HG02759 (cell line): ENCODE measurements around the gene POC1A.

Experiments
- ATAC-seq: cut with Tn5 transposase; IDR thresholded peaks from one replicate; pipeline ENCODE4 v1.9.1; 2021; ENCODE audit warnings: mild to moderate bottlenecking, moderate library complexity; ENCODE audit not compliant: unreplicated experiment

The POC1A gene

DNA sequence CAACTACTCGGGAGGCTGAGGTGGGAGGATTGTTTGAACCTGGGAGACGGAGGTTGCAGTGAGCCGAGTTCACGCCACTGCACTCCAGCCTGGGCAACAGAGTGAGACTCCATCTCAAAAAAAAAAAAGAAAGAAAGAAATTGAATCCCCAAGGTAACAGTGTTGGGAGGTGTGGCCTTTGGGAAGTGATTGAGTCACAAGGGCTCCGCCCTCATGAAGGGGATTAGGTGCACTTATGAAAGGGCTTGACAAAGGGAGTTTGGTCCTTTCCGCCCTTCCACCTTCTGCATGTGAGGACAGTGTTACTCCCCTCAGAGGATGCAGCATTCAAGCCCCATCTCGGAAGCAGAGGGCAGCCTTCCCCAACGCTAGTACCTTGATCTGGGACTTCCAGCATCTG, 21.3 kb downstream of the POC1A start:
- ATAC-seq: no peak

DNA sequence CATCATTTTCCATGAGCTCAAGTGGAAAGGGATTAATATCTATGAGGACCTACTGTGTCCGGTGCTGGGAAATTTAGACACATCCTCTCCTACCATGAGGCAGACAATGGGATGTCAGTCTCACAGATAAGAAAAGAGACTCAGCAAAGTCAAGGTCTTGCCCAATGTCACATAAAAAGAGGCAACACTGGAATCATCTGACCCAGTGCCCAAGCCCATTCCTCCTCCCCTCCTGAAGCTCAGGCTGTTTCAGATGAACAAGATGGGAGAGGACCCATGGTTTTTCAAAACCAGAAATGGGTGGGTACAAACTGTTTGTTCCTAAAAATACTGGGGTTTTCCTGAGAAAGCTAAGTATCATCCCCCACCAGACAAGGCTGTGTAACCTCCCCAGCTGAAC, 22.2 kb downstream of the POC1A start:
- no peak for ATAC-seq

DNA sequence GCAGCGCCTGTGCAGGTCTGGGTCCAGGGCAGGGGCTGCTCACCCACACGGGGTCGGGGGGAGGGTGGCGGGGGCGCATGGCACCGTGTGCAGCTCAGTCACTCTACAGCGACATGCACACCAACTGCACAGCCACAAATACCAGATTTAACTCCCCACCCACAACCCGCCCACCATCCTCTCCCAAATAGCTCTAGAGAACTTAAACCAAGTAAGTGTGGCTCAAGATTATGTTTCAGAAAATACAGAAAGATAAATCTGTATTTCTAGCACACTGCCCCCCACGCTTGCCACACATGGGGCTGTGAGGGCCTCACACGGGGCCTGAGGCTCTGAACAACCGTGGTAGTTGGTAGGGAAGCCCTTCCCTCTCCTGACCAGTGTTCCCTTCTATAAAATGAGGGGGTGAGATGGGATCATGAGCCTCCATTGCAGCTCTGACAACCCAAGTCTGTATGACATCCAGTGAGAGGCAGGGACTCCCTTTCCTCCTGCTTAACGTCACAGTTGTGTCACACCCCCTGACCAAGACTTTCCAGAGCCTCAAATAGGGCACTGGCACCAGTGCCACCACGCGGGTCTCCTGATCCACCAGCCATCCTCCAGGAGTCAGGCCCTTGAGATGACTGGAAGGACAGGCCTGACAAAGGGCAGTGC, 23.1 kb downstream of the POC1A start:
- ATAC-seq: no peak

DNA sequence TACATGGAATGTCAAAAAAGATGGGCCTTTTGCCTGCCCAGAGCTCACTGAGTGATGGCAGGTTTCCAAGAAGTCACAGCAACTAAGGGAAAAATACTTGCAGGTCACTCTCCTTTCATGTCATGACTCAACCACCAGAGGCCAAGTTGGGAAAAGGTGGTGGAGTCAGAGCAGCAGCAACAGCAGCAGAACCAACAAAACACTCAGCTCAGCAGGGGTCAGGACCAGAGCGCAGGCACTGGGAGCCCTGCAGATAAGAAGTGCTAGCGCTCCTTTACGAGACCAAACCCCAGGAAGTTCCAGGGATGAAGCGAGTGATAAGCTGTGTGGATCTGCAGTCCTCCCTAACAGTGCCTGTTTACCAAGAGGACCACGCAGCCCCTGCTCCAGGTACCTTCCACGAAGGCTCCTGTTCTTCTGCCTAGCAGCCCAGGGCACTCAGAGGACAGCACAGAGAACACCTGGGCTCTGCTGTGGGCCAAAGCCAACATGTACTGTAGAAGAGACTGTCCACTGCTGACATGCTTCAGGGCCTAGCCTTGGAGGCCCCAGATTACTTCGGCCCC, 26.0 kb downstream of the POC1A start:
- ATAC-seq: no peak

DNA sequence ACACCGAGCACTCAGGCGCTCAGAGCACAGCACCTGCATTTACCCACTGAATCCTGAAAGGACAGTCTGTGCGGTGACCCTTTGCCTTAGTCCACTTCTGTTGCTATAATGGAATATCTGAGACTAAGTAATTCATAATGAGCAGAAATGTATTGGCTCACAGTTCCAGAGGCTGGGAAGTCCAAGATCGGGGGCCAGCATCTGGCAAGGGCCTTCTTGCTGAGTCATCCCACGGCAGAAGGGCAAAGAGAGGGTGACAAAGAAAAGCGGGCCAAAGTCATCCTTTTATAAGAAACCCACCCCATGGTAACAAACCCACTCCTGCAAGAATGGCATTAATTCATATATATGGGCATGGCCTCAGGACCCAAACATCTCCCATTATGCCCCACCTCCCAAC, 27.7 kb downstream of the POC1A start:
- no peak for ATAC-seq

DNA sequence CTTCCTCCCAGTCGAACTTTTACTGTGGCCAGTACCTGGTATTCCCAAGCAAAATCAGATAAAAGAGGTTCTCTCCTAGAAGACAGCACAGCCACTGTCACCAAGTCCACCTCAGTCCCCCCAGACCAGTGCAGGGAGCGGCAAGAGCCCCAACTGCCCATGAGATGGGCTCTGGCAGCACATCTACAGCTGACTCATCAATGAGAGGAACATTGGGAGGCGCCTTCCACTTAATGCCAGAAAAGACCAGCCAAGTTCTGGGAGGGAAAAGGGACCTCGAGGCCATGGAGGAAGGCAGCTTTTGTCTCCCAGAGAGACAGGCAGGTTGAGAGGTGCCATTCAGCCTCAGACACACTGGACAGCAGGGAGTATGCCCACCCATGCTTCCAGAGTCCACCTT, 28.2 kb downstream of the POC1A start:
- ATAC-seq: no peak

DNA sequence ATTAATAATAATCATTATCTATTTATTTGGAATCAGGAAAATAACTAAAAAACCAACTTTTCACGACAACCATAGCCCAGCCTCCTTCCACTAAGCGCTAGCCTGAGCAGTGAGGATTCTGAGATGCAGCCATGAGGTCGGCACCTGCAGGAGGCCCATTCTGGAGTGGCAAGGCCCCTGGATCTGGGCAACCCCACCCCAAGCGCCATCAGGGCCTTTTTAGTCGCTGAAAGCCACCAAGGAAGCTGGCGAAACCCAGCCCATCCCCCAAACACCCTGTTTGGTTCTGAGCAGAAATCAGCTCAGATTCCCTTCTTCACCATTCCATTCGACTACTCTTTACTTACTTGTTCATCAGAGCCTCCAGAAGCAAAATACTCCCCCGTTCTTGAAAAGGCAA, 29.5 kb downstream of the POC1A start:
- ATAC-seq: no peak

DNA sequence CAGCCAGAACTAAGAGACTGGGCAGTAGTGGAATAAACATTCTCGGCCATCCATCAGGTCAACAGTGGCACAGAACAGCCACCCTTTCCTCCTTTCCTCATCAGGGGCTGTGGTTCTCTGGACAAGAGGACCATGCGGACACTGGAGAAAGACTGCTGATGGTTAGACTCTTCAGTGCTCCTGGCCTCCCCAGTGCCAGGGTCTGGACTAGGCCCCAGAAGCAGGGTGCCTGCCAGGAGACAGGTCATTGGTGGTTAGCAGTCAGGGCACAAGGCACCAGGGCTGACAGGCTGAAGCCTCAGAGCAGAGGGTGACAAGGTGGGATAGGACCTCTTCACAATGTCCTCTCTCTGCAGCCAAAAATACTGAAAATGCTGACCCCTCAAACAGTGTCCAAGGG, 30.1 kb downstream of the POC1A start:
- ATAC-seq: no peak

DNA sequence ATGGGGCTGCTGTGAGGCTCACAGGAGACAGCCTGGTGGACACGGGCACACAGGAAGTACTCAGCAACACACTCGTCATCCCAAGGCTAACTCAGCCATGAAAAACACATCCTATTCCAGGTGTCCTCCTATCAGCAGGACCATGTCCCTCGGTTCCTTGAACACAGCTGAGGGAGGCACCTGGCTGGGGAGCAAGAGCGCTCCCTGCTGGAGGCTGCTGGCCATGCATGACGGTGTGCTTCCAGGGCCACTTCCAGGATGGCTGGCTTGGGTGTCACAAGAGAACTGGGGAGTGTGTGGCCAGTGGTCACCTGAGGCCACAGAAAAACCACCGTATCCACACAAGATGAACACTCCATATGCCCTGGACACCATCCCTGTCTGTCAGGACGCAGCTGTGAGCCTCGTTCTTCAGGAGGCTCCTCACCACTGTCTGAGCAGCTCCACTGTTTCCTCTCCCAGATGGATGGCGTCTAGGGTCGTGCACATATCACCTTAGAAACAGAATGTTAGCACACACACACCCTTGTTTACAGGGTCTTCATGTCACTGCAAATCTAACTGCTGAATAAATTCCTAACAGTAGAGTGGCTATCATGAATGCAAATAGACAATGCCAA, 31.0 kb downstream of the POC1A start:
- no peak for ATAC-seq

DNA sequence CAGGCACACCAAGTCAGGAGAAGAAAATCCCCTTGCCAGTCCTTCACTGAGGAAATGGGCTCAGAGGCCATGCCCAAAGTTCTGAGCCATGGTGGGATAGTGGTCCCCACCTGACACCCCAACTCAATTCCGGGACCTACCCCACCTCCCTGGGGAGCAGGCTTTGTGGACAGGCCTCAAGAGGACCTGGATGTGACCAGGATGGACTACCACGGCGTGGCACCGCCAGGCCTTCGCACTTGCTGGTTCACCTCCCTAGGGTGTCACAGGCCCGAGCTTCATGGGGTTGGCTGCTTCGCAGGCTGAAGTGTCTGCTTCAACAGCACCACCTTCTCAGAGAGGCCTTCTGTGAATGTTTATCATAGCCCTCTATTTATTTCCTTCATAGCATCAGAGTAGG, 31.7 kb downstream of the POC1A start:
- no peak for ATAC-seq

DNA sequence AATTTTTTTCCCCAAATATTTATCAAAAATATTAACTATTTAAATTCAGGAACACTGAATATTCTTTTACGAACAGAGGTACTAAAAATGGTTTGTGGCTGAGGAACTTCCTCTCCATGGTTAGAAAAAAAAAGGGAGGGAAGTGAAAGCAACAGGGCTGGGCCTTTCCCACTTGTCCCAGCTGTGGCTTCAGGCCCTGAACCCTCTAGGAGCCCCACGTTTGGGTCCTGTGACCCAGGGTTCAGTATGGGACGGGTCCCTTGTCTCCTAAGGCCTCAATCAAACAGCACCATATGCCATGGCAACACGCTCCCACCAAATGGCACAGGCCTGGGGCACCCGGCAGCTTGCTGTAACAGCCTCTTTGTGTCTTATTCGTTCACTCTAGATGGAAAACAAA, 32.4 kb downstream of the POC1A start:
- no peak for ATAC-seq

DNA sequence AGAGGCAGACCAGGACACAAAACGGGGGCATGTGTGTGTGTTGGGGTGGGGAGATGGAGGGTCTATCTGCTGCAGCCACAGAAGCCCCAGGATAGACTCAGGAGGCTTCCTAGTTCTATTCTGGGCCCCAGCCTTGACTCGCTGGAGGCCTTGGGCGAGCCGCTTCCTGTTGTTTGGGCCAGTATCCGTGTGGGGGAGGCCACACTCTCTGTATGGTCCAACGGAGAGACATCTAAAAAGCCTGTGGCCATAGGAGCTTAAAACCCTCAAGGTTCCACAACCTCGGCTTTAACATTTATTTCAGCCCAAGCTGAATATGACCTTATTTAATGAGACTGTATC, 32.8 kb downstream of the POC1A start:
- no peak for ATAC-seq

DNA sequence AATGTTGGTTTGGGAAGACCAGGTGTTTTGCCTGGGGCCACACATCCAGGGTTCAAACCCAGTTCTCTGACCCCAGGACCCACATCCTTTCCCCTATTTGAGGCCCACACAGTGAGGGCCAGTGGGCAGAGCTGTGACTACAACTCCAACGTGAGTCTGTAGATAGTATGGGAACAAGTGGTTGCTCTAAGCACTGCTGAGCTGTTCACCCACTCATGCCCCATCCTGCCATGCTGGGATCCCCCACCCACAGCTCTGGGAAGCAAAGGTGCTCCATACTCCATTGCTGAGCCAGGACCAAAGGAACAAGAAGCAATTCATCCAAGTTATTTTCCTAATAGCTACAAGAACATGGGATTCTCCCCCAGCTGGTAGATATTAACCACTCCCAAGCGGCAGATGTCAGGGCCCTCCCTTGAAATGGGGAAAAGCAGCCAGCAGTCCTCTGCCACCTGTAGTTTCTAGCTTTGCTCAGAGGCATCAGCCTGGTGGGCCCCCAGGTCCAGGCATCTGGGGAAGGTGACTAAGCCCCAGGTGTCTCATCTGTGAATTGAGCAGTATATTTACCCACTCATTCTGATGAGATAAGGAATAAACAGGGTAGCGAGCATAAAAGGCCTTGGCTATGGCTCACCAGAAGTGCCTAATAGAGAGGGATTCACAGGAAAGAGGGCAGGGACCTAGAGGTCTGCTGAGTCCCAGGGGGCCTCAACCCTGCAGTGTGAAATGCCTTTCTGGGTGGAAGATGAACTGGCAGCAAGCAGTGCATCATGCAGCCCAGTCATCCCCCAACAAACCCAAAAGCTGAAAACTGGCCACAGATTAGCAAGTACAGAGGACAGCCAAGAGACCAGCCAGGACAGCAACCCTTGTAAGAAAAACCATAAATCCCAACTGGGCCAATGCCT, 33.4 kb downstream of the POC1A start:
- ATAC-seq: no peak

DNA sequence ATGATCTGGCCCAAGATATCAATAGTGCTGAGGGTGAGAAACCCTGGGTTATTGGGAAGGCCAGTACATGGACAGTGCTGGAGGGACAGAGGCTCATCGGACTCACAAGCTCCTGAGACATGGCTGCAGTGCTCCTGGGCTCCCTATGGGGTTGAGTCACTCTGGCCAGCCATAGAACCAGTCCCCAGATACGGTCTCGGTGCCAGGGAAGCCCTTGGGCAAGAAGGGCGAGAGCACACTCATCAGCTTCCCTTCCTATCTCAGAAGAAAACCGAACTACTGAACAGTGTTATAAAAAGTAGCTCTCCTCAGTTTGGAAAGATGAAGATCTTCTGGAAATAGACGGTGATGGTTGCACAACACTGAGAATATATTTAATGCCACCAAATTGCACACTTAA, 34.4 kb downstream of the POC1A start:
- no peak for ATAC-seq

DNA sequence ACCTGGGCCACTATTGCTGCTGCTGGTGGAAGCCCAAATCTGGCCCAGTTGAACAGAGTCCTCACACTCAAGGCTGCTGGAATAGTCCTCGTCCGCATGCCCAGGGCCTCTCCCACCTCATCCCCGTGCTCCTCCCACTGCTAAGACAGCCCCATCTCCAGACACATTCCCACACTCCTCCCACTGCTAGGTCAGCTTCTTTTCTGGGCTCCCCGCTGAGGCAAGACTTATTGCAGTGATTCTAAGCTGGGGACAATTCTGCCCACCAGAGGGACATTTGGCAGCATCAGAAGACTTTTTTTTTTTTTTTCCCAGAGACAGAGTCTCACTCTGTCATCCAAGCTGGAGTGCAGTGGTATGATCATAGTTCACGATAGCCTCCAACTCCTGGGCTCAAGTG, 35.1 kb downstream of the POC1A start:
- ATAC-seq: no peak

DNA sequence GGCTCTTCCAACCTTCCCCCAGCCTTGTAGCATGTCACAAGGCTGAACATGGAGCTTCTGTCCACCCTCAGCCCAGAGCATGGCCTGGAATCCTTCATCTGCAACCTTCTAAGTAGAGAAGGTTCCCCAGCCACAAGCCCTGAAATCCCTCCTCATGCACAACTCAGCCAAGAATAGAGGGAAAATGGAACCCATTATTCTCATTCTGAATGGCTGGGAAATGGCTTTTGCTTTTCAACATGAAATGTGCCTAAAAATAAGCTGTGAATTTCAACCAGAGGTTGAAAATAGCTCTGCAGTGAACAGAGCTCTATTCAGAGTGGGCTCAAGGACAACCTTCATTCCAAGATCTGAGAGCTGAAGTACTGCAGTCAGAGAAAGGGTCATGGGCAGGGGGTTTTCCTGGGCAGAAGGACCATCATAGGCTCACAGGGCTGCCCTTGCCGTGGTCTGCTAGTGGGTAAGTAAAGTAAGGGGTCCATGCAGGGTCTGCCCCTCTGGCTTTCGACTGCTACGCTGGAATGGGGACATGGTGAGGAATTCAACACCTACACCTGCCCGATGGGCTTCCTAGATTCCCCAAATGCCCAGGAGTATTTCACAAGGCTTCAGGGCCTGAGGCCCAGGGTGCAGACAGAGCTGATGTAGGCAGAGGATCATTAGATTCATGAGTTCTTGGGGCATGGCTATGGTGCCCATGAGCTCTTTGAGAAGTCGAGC, 35.9 kb downstream of the POC1A start:
- no peak for ATAC-seq

DNA sequence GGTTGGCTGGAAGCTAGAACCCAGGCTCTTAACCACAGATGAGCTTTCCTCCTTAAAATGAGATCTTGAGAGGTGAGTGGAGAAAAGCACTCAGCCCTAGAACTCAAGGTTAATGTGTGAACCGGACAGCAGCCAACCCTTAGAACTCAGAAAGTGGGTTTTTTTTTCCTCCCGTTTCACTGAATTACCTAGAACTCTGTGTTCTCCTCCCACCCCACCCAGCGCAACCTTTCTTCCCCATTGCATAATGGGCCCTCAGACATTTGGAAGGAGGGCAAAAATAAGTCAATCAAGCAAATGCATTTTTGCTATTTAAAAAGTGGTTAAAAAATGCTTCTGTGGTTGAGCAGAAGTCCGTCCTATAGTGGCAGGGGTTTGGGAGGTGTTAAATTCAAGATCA, 36.7 kb downstream of the POC1A start:
- ATAC-seq: no peak

DNA sequence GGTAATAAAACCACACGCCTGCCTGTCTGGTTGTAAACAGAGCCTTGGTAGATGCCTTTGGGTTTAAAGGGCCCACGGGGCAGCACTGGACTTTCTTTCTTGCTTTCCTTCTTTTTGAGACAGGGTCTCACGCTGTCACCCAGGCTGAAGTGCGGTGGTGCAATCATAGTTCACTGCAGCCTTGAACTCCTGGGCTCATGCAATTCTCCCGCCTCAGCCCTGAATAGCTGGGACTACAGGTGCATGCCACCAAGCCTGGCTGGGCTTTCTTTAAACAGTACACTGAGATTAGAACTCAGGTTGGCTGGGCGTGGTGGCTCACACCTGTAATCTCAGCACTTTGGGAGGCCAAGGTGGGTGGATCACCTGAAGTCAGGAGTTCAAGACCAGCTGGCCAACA, 42.2 kb downstream of the POC1A start:
- ATAC-seq: no peak

DNA sequence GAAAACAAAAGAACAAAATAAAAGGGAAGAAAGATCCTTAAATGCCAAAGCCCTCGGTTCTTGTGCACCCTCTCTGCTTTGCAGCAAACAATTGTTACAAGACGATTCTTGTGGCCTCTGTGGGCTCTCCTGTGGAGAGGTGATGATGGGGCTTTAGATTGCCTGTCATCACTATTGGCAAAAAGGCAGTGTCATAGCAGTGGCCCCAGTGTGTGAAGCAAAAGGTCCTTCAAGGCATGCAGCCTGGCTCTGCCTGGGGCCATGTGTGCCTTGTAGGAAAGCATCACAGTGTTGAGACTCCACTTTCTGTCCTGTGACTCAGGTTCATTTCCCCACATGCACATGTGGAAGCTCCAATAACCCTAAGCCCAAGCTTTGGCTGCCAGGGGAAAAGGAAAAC, 43.7 kb downstream of the POC1A start:
- no peak for ATAC-seq

DNA sequence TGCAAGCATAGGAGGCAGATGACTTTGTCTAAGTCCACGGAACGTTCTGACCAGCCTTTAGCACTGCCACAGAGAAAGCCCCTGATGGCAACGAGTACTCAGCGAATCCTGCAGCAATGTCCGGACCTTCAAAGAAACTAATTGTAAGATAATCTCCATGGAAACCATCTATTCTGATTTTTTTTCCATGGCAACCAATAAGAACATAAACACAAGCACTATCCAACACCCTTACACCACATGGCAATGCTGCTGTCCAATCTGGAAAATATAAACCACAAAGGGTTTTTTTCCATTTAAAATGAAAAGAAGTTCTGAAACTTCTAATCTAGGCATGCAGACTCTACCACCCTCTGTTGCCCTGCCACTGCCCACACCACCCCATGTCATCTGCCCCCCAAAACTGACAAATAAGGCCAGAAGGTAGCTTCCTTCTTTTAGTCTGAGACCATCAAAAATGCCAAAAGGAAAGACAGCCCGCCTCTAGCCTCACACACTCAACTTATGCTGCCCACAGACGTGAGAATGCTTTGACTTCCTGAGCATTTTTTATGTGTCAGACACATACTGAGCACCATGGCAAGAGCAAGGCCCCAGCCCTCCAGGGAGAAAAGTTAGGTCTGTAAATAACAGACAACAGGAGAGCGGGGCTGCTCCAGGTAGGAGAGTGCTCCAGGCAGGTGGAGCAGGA, 44.5 kb downstream of the POC1A start:
- no peak for ATAC-seq
